ENCODE data around the gene SPP1.
"Not testable (repeated sequence)": the region's sequence is repeated elsewhere in the genome, so short reads cannot be mapped to it uniquely, and the experiment has no call there.

SPP1 gene

GRCh38 chr4:88021824-88022223 is 46.3 kb downstream of the SPP1 start:
- no peak for DNase-seq

DNA sequence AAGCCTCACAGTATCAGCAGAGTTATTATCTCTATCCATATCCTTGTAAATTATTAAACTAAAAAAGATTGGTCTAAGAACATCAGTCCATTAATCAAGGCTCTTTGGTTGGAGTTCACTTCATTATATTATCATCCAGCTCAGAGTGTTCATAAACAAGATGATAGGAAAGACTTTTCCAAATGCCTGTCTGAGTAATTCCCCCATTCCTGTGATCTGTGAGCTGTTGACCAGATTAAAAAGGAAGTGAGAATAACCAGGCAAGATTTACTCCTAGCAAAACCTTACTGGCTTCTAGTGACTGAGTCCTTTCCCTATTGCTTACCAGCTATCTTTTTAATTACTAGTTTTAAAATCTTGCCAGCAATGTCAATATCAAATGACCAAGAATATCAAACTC is 46.8 kb downstream of the SPP1 start:
- DNase-seq = no peak

DNA sequence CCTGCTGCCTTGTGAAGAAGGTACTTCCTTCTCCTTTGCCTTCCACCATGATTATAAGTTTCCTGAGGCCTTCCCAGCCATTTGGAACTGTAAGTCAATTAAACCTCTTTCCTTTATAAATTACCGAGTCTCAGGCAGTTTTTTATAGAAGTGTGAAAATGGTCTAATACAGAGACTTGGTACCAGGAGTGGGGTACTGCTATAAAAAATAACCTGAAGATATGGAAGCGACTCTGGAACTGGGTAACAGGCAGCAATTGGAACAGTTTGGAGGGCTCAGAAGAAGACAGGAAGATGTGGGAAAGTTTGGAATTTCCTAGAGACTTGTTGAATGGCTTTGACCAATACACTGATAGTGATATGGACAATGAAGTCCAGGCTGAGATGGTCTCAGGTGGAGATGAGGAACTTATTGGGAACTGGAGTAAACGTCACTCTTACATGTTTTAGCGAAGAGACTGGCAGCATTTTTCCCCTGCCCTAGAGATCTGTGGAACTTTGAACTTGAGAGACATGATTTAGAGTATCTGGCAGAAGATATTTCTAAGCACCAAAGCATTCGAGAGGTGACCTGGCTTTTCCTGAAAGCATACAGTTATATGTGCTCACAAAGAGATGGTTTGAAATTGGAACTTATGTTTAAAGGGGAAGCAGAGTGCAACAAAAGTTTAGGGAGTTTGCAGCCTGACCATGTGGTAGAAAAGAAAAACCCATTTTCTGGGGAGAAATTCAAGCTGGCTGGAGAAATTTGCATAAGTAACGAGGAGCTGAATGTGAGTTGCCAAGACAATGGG is 50.6 kb downstream of the SPP1 start:
- not testable (repeated sequence) for DNase-seq

DNA sequence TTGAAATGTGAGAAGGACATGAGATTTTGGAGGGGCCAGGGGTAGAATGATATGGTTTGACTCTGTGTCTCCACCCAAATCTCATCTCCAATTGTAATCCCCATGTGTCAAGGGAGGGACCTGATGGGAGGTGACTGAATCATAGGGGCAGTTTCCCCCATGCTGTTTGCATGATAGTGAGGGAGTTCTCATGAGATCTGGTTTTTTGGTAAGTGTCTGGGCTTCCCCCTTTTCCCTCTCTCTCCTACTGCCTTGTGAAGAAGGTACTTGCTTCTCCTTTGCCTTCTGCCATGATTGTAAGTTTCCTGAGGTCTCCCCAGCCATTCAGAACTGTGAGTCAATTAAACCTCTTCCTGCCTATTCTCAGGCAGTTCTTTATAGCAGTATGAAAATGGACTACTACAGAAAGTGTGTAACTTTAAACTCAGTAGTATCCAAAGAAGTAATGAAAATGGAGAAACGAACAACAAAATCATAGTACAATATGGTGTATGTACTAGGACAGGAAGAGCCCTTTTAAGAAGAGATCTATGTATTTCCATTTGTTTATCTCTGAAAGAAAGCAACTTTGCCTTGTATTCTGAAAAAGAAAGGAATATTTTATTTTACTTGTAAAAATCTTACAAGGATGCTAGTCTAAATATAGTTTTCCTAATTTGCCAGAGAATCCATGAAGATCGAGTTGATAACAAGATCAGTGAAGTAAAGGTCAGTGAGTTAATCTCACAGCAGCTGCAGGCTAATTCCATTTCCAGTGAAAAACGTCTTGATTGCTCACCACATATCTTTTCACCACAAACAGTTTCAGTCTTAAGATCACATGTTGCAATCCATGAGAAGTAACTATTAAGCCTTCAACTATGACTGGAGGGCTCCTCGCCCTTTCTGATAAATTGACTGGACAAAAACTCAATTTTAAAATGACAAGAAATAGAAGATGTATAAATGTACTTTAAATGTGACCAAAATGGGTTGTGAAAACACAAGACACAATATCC is 52.4 kb downstream of the SPP1 start:
- DNase-seq = no peak

DNA sequence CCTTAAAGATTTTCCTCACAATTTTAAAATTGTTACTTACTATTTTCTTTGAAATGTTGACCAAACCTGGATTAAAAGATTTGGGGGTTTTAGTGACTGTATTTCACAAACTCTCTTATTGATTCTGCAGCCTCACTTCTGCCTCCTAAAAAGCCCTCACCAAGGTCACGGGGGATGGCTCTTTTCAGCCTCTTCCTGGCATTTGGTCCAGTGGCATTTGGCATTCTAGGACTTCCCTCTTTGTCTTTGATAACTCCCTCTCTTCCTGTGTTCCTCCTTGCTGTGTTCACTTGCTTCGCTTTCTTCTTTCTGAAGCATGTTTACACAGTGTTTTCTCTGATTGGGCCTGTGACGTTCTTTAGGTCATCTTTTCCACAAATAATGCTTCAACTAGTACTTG is 53.4 kb downstream of the SPP1 start:
- no peak for DNase-seq

DNA sequence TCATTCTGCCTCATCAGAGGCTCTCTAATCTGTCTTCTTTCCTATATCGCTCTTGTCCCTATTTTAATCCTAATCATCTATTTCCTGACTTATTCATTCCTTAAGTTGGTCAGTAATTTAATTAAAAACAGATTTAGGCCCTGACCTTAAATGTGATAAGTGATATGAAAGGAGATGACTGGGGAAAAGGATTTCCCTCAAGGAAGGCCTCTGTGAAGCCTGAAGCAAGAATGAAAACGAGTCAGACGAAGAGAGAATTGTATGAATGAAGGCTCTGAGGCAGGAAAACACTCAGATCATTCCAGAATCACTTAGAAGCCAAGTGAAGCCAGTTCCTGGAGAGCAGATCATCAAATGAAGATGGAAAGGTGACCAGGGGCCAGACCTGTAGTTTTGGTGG is 54.0 kb downstream of the SPP1 start:
- no peak for DNase-seq

DNA sequence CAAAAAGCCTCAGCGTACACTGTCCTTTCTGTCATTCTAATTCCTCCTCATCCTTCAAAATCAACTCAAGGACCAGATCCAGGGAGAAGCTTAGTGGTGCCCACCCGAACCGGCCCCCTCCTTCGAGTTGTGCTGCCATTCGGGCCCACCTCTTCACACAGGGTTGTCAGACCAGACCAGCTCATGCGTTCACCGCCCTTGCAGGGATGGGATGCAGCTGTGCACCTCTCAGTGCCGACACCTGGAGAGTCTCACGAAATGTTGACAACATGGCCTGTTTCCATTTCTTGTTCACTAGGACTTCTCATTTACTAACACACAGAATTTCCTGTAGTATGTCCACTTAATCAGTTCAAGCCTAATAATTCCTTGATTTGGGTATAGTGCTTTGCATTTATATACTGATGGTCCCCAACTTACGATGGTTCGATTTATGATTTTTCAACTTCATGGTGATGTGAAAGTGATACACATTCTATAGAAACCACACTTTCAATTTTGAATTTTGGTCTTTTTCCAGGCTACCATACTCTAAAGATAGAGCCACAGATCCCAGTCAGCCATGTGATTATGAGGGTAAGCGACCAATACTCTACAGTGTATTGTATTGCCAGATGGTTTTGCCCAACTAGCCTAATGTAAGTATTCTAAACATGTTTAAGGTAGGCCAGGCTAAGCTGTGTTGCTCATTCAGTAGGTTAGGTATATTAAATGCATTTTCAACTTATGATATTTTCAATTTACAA is 55.2 kb downstream of the SPP1 start:
- DNase-seq = no peak
